Measurements from ENCODE around the gene FGF12.

The FGF12 gene

GRCh38 chr3:192501401-192501800 lies 225.9 kb downstream of the FGF12 start:
- H3K4me1 ChIP-seq (ENCODE audit: insufficient read depth, insufficient read length) = no peaks in the 10 kb centered on the region
- no peak overlapping the region for H3K4me3 ChIP-seq (ENCODE audit: insufficient read length, low read depth)
- no peak overlapping the region for H3K9ac ChIP-seq (ENCODE audit: insufficient read length, low read depth)
- H3K36me3 ChIP-seq (ENCODE audit: insufficient read depth, insufficient read length, low read length) = no peaks in the 10 kb centered on the region
- H3K27me3 ChIP-seq (ENCODE audit: insufficient read depth, insufficient read length) = no peaks in the 10 kb centered on the region
- no peak for DNase-seq (ENCODE audit: low read depth, low spot score)
- no peaks in the 10 kb centered on the region for H3K9me3 ChIP-seq (ENCODE audit: insufficient read depth, low read length)
- no peak for TF ChIP-seq YY1 (IDR thresholded peaks at IDR 0.05; ENCODE audit: insufficient read depth, insufficient read length)
- TF ChIP-seq SUZ12 (IDR thresholded peaks at IDR 0.05; ENCODE audit: extremely low read depth, insufficient read depth, insufficient read length) = no peak
- TF ChIP-seq ZNF274 (IDR thresholded peaks at IDR 0.05; ENCODE audit: low read depth, low read length) = no peak

- DNase-seq (ENCODE audit: low read depth, low spot score) = no peak
- Histone ChIP-seq H3K36me3 (ENCODE audit: insufficient read depth, insufficient read length, low read length) (no peaks in the 10 kb centered on the region), H3K9ac (ENCODE audit: insufficient read length, low read depth) (no peak overlapping the region), H3K4me1 (ENCODE audit: insufficient read depth, insufficient read length) (no peaks in the 10 kb centered on the region), H3K9me3 (ENCODE audit: insufficient read depth, low read length) (no peaks in the 10 kb centered on the region), H3K27me3 (ENCODE audit: insufficient read depth, insufficient read length) (no peaks in the 10 kb centered on the region), H3K4me3 (ENCODE audit: insufficient read length, low read depth) (no peak overlapping the region)
- no peak for TF ChIP-seq ZNF274 (IDR thresholded peaks at IDR 0.05; ENCODE audit: low read depth, low read length)
- TF ChIP-seq YY1 (IDR thresholded peaks at IDR 0.05; ENCODE audit: insufficient read depth, insufficient read length) = no peak
- TF ChIP-seq SUZ12 (IDR thresholded peaks at IDR 0.05; ENCODE audit: extremely low read depth, insufficient read depth, insufficient read length) = no peak
Observed at GRCh38 chr3:192496905-192497587, 230.3 kb downstream of the FGF12 start.

DNA sequence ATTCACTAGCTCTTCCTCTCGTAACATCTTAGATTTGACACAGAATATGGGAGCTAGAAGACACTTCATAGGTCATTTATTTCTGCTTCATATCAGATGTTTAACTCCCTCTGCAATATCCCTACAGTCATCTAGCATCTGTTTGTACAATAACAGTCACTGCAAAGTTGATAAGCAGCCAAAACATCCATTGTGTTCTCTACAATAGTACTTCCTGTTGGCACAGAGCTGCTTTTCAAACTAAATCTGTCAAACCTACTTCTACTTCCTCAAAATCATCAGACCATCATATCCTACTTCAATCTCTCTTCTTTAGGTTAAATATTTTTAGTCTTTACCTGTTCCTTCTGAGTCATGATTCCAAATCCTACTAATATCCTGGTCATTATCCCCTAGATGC lies 233.2 kb downstream of the FGF12 start:
- DNase-seq (ENCODE audit: low read depth, low spot score) = no peak
- Histone ChIP-seq H3K4me1 (ENCODE audit: insufficient read depth, insufficient read length) (no peaks in the 10 kb centered on the region), H3K9me3 (ENCODE audit: insufficient read depth, low read length) (no peaks in the 10 kb centered on the region), H3K9ac (ENCODE audit: insufficient read length, low read depth) (no peak overlapping the region), H3K4me3 (ENCODE audit: insufficient read length, low read depth) (no peak overlapping the region), H3K27me3 (ENCODE audit: insufficient read depth, insufficient read length) (no peaks in the 10 kb centered on the region), H3K36me3 (ENCODE audit: insufficient read depth, insufficient read length, low read length) (no peaks in the 10 kb centered on the region)
- TF ChIP-seq YY1 (IDR thresholded peaks at IDR 0.05; ENCODE audit: insufficient read depth, insufficient read length) (no peak), ZNF274 (IDR thresholded peaks at IDR 0.05; ENCODE audit: low read depth, low read length) (no peak), SUZ12 (IDR thresholded peaks at IDR 0.05; ENCODE audit: extremely low read depth, insufficient read depth, insufficient read length) (no peak)

DNA sequence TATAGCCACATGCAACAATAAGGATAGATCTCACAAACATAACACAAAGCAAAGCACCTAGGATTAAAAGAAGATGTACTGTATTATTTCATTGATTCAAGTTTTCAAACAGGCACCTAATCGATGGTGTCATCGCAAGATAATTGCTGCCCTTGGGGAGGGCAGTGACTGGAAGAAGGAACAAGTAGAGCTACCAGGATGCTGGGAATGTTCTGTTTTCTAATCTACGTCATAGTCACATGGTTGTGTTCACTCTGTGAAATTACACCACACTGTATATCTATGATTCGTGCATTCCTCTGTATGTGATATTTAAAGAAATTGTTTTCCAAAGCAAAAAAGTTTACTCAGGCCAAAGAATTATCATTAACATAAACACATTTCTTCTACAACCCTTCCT lies 236.6 kb downstream of the FGF12 start:
- Histone ChIP-seq H3K4me1 (ENCODE audit: insufficient read depth, insufficient read length) (no peaks in the 10 kb centered on the region), H3K27me3 (ENCODE audit: insufficient read depth, insufficient read length) (no peaks in the 10 kb centered on the region), H3K9me3 (ENCODE audit: insufficient read depth, low read length) (no peaks in the 10 kb centered on the region), H3K9ac (ENCODE audit: insufficient read length, low read depth) (no peak overlapping the region), H3K4me3 (ENCODE audit: insufficient read length, low read depth) (no peak overlapping the region), H3K36me3 (ENCODE audit: insufficient read depth, insufficient read length, low read length) (no peaks in the 10 kb centered on the region)
- TF ChIP-seq SUZ12 (IDR thresholded peaks at IDR 0.05; ENCODE audit: extremely low read depth, insufficient read depth, insufficient read length) = no peak
- TF ChIP-seq ZNF274 (IDR thresholded peaks at IDR 0.05; ENCODE audit: low read depth, low read length) = no peak
- TF ChIP-seq YY1 (IDR thresholded peaks at IDR 0.05; ENCODE audit: insufficient read depth, insufficient read length) = no peak
- no peak for DNase-seq (ENCODE audit: low read depth, low spot score)

DNA sequence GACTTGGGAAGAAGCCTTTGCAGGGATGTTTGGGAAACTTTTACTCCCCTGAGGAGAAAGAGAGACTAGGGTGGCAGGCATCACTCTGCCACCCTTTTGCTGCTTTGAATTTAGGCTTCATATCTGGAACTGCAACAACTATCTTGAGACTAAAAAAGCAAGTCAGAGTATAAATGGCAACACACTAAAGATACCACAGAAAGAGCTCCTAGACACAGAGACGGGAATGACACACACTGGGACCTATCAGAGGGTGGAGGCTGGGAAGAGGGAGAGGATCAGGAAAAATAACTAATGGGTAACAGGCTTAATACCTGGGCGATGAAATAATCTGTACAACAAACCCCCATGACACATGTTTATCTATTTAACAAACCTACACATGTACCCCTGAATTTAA lies 237.8 kb downstream of the FGF12 start:
- H3K9ac ChIP-seq (ENCODE audit: insufficient read length, low read depth) = no peak overlapping the region
- H3K4me1 ChIP-seq (ENCODE audit: insufficient read depth, insufficient read length) = no peaks in the 10 kb centered on the region
- H3K4me3 ChIP-seq (ENCODE audit: insufficient read length, low read depth) = no peak overlapping the region
- TF ChIP-seq YY1 (IDR thresholded peaks at IDR 0.05; ENCODE audit: insufficient read depth, insufficient read length) (no peak), SUZ12 (IDR thresholded peaks at IDR 0.05; ENCODE audit: extremely low read depth, insufficient read depth, insufficient read length) (no peak), ZNF274 (IDR thresholded peaks at IDR 0.05; ENCODE audit: low read depth, low read length) (no peak)
- DNase-seq (ENCODE audit: low read depth, low spot score) = no peak
- H3K27me3 ChIP-seq (ENCODE audit: insufficient read depth, insufficient read length) = no peaks in the 10 kb centered on the region
- no peaks in the 10 kb centered on the region for H3K36me3 ChIP-seq (ENCODE audit: insufficient read depth, insufficient read length, low read length)
- no peaks in the 10 kb centered on the region for H3K9me3 ChIP-seq (ENCODE audit: insufficient read depth, low read length)

DNA sequence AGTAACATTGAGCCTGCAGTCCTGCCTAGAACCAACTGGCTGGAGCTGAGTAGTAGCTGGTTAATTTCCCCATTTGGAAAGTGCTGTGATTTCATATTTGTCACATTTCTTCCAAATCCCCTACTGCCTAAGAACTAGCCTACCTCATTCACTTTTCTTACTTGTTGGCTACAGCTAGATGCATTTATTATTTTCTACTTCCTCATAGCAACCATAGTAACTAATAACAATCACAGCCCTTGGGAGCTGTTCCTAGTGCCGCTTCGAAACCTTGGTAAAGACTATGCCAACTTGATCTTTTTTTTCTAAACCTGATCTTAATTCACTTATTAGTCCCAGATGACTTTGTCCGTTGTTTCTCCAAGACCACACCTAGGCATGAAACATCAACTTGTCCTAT lies 240.3 kb downstream of the FGF12 start:
- no peak overlapping the region for H3K9ac ChIP-seq (ENCODE audit: insufficient read length, low read depth)
- H3K9me3 ChIP-seq (ENCODE audit: insufficient read depth, low read length) = no peaks in the 10 kb centered on the region
- DNase-seq (ENCODE audit: low read depth, low spot score) = no peak
- no peak overlapping the region for H3K4me3 ChIP-seq (ENCODE audit: insufficient read length, low read depth)
- no peaks in the 10 kb centered on the region for H3K4me1 ChIP-seq (ENCODE audit: insufficient read depth, insufficient read length)
- H3K36me3 ChIP-seq (ENCODE audit: insufficient read depth, insufficient read length, low read length) = no peaks in the 10 kb centered on the region
- no peaks in the 10 kb centered on the region for H3K27me3 ChIP-seq (ENCODE audit: insufficient read depth, insufficient read length)
- TF ChIP-seq YY1 (IDR thresholded peaks at IDR 0.05; ENCODE audit: insufficient read depth, insufficient read length) (no peak), ZNF274 (IDR thresholded peaks at IDR 0.05; ENCODE audit: low read depth, low read length) (no peak), SUZ12 (IDR thresholded peaks at IDR 0.05; ENCODE audit: extremely low read depth, insufficient read depth, insufficient read length) (no peak)

- no peaks in the 10 kb centered on the region for H3K27me3 ChIP-seq (ENCODE audit: insufficient read depth, insufficient read length)
- no peaks in the 10 kb centered on the region for H3K36me3 ChIP-seq (ENCODE audit: insufficient read depth, insufficient read length, low read length)
- no peak for DNase-seq (ENCODE audit: low read depth, low spot score)
- TF ChIP-seq ZNF274 (IDR thresholded peaks at IDR 0.05; ENCODE audit: low read depth, low read length) = no peak
- TF ChIP-seq SUZ12 (IDR thresholded peaks at IDR 0.05; ENCODE audit: extremely low read depth, insufficient read depth, insufficient read length) = no peak
- TF ChIP-seq YY1 (IDR thresholded peaks at IDR 0.05; ENCODE audit: insufficient read depth, insufficient read length) = no peak
- no peak overlapping the region for H3K9ac ChIP-seq (ENCODE audit: insufficient read length, low read depth)
- H3K4me3 ChIP-seq (ENCODE audit: insufficient read length, low read depth) = no peak overlapping the region
- H3K4me1 ChIP-seq (ENCODE audit: insufficient read depth, insufficient read length) = no peaks in the 10 kb centered on the region
- no peaks in the 10 kb centered on the region for H3K9me3 ChIP-seq (ENCODE audit: insufficient read depth, low read length)
Observed at GRCh38 chr3:192482809-192483208, 244.5 kb downstream of the FGF12 start.
